Measurements from ENCODE around the gene SCAMP3. TPM values are rescaled to one million over a fixed set of nuclear protein-coding genes. Genes with fewer than 3 reads are reported as not detected.

SCAMP3 gene
- total and polyA plus RNA-seq, 10 of the 15 experiments (the other 5 are each of a cell fraction or from before 2014, with no cell fraction given) = 17.2 to 133 (median 87.3) TPM

GRCh38 chr1:155273343-155274245 lies 11.4 kb upstream of the SCAMP3 start, which contains the start of gene CLK2 (continued):
- TF ChIP-seq CHD2 (IDR thresholded peaks at IDR 0.05; ENCODE audit: borderline replicate concordance, low read depth, low read length) (0 out of 2 replicates have a peak, but pooled peaks have one; percentile 39), ZNF24 (IDR thresholded peaks at IDR 0.05) (no peak), RFX5 (IDR thresholded peaks at IDR 0.05; ENCODE audit: low read depth, low read length) (0 out of 2 replicates have a peak, but pooled peaks have one; percentile 15), PAX5 (IDR thresholded peaks at IDR 0.05; ENCODE audit: borderline replicate concordance, low read depth, low read length) (0 out of 2 replicates have a peak, but pooled peaks have one; percentile 29), CEBPZ (IDR thresholded peaks at IDR 0.05; ENCODE audit: low read depth, low read length) (no peak), PML (IDR thresholded peaks at IDR 0.05; ENCODE audit: low read length) (peak; percentile 60; the same call in 1 of the 2 replicates), NFYA (IDR thresholded peaks at IDR 0.05; ENCODE audit: borderline replicate concordance, low read depth, low read length) (no peak), TAF1 (IDR thresholded peaks at IDR 0.05; ENCODE audit: borderline replicate concordance, low read depth, low read length) (peak; percentile 36; the same call in 1 of the 2 replicates), ZNF274 (IDR thresholded peaks at IDR 0.05; ENCODE audit: insufficient read depth, insufficient read length) (no peak), IKZF1 (conservative IDR thresholded peaks at IDR 0.05) (peak; percentile 68), NFXL1 (IDR thresholded peaks at IDR 0.05; ENCODE audit: borderline replicate concordance) (no peak), BCL11A (IDR thresholded peaks at IDR 0.05; ENCODE audit: low read depth, low read length) (no peak), PRDM15 (CRISPR knock-in tag; IDR thresholded peaks at IDR 0.05) (no peak), ZNF384 (IDR thresholded peaks at IDR 0.05; ENCODE audit: borderline replicate concordance, low read depth, low read length) (peak; percentile 14; the same call in 1 of the 2 replicates), CBX3 (IDR thresholded peaks at IDR 0.05; ENCODE audit: borderline replicate concordance, low read depth) (no peak), ZNF687 (IDR thresholded peaks at IDR 0.05) (peak; percentile 91), GATAD2B (conservative IDR thresholded peaks at IDR 0.05; ENCODE audit: low read depth) (0 out of 2 replicates have a peak, but pooled peaks have one; percentile 62)

All from GM12878 (cell line).